Thoracic aorta (tissue), 2 donors: Measurements from ENCODE around the gene MED12L. TPM values are rescaled to one million over a fixed set of nuclear protein-coding genes. Genes with fewer than 3 reads are reported as not detected.

ENCODE experiments used
- ATAC-seq: fragments of 150-250 bp; one replicate; pipeline ENCODE4 v1.8.0; 2017; ENCODE audit warnings: low read depth; ENCODE audit not compliant: insufficient number of reproducible peaks, low FRiP score
- DNase-seq: peaks from one replicate; pipeline ENCODE4 v3.0.0-alpha.2; 2020; ENCODE audit warnings: low spot score
- H3K27ac ChIP-seq, 2 donors: fragments of 200-600 bp; sonication (generic); 1 replicate in 1 of 2; 2 replicates in 1 of 2; pipeline ENCODE4 v1.5.1; 2016; ENCODE audit warnings: mild to moderate bottlenecking in 2 of 2, moderate library complexity in 2 of 2
- H3K27me3 ChIP-seq: fragments of 200-600 bp; sonication (generic); replicated peaks from 2 replicates; pipeline ENCODE4 v1.6.0; 2016; ENCODE audit warnings: mild to moderate bottlenecking; ENCODE audit not compliant: insufficient read depth
- H3K36me3 ChIP-seq: fragments of 200-600 bp; sonication (generic); one replicate; pipeline ENCODE4 v1.5.1; 2016
- H3K4me1 ChIP-seq, 2 donors: fragments of 200-600 bp; sonication (generic); 1 replicate in 1 of 2; 2 replicates in 1 of 2; pipeline versions ENCODE4 v1.5.1 to v1.6.0; 2016; ENCODE audit warnings: low read depth in 2 of 2, mild to moderate bottlenecking in 1 of 2; ENCODE audit not compliant: control insufficient read depth in 1 of 2
- H3K4me3 ChIP-seq: fragments of 200-600 bp; sonication (generic); 2 replicates; pipeline ENCODE4 v1.5.1; 2016; ENCODE audit warnings: mild to moderate bottlenecking
- H3K9me3 ChIP-seq: fragments of 200-600 bp; sonication (generic); 2 replicates; pipeline ENCODE4 v1.5.1; 2016
- CTCF ChIP-seq: fragments of 200-600 bp; sonication (generic); IDR thresholded peaks from one replicate; pipeline ENCODE4 v1.5.1; 2019; ENCODE audit warnings: antibody characterized with exemption
- total RNA-seq, 2 donors: library from RNA; depleted of rRNA; stranded (reverse); fragments of >200 nt; gene quantifications; one replicate each; pipeline versions ENCODE4 v1.1.0 to v1.2.3, GENCODE V29; 2016

The MED12L gene
- total RNA-seq, 2 donors from 2014 or later: 0.27 to 2.0 TPM

- DNase-seq (no peak), ATAC-seq (no peak)
- Histone ChIP-seq H3K27ac (no peak overlapping the region), H3K27me3 (no peaks in the 10 kb centered on the region), H3K9me3 (no peaks in the 10 kb centered on the region), H3K4me1 (no peaks in the 10 kb centered on the region), H3K4me3 (no peak overlapping the region), H3K36me3 (no peaks in the 10 kb centered on the region)
- TF ChIP-seq CTCF: no peak
Measured at GRCh38 chr3:151412989-151413388, 327.5 kb downstream of the MED12L start.

- H3K4me1 ChIP-seq: no peaks in the 10 kb centered on the region
- no peak for TF ChIP-seq CTCF
- H3K36me3 ChIP-seq: no peaks in the 10 kb centered on the region
- no peak for DNase-seq
- H3K27me3 ChIP-seq: no peaks in the 10 kb centered on the region
- H3K4me3 ChIP-seq: no peak overlapping the region
- H3K9me3 ChIP-seq: no peaks in the 10 kb centered on the region
- H3K27ac ChIP-seq: no peak overlapping the region
- no peak for ATAC-seq
Measured at GRCh38 chr3:151415289-151415688, 329.8 kb downstream of the MED12L start.

GRCh38 chr3:151419806-151420205, 334.3 kb downstream of the MED12L start:
- H3K27me3 ChIP-seq: no peaks in the 10 kb centered on the region
- no peak for TF ChIP-seq CTCF
- no peak overlapping the region for H3K27ac ChIP-seq
- H3K4me3 ChIP-seq: no peak overlapping the region
- DNase-seq (no peak), ATAC-seq (no peak)
- H3K4me1 ChIP-seq: no peaks in the 10 kb centered on the region
- H3K9me3 ChIP-seq: no peaks in the 10 kb centered on the region
- no peaks in the 10 kb centered on the region for H3K36me3 ChIP-seq

GRCh38 chr3:151421938-151422337, 336.5 kb downstream of the MED12L start:
- no peak overlapping the region for H3K27ac ChIP-seq
- no peaks in the 10 kb centered on the region for H3K4me1 ChIP-seq
- no peak overlapping the region for H3K4me3 ChIP-seq
- ATAC-seq (no peak), DNase-seq (no peak)
- no peaks in the 10 kb centered on the region for H3K9me3 ChIP-seq
- TF ChIP-seq CTCF: no peak
- H3K36me3 ChIP-seq: no peaks in the 10 kb centered on the region
- H3K27me3 ChIP-seq: no peaks in the 10 kb centered on the region

GRCh38 chr3:151423091-151423490, 337.6 kb downstream of the MED12L start:
- TF ChIP-seq CTCF: no peak
- Histone ChIP-seq H3K36me3 (no peaks in the 10 kb centered on the region), H3K4me1 (no peaks in the 10 kb centered on the region), H3K4me3 (no peak overlapping the region), H3K27ac (no peak overlapping the region), H3K27me3 (no peaks in the 10 kb centered on the region), H3K9me3 (no peaks in the 10 kb centered on the region)
- ATAC-seq (no peak), DNase-seq (no peak)
